ENCODE data around the gene COX5A. TPM values are rescaled to one million over a fixed set of nuclear protein-coding genes. Genes with fewer than 3 reads are reported as not detected.

COX5A gene
- total and polyA plus RNA-seq, 2 donors from 2014 or later, result 150 to 701 TPM

GRCh38 chr15:74904190-74904805 lies 33.6 kb downstream of the COX5A start:
- Histone ChIP-seq H3K9me3 (ENCODE audit: control insufficient read depth in 2 of 3, insufficient read depth in 1 of 3, low read length in 3 of 3) (no peaks in the 10 kb centered on the region), H3K4me3 (ENCODE audit: low read length in 3 of 3) (no peak overlapping the region), H3K27me3 (ENCODE audit: control insufficient read depth, insufficient read depth, low read length) (no peaks in the 10 kb centered on the region), H3K4me1 (ENCODE audit: control insufficient read depth in 2 of 3, insufficient read depth in 2 of 3, low read depth in 1 of 3, low read length in 3 of 3) (peaks cover 3 to 23% (median 9%) of the 10 kb centered on the region in 3 donors), H3K27ac (ENCODE audit: low read depth in 2 of 2, low read length in 2 of 2) (no peak overlapping the region), H3K9ac (ENCODE audit: low read length in 3 of 3) (no peak overlapping the region), H3K36me3 (ENCODE audit: control insufficient read depth in 2 of 3, insufficient read depth in 3 of 3, low read length in 3 of 3) (peaks cover 3 to 33% (median 30%) of the 10 kb centered on the region in 3 donors)
- TF ChIP-seq CTCF (IDR thresholded peaks at IDR 0.05; ENCODE audit: borderline replicate concordance, extremely low read depth, insufficient read depth), result no peak
- no peak for FAIRE-seq
- DNase-seq, result no peak
- intact Hi-C loops (cut with DNase I), result no loop called here

GRCh38 chr15:74903676-74904075 lies 34.2 kb downstream of the COX5A start:
- intact Hi-C loops (cut with DNase I), result no loop called here
- H3K27me3 ChIP-seq (ENCODE audit: control insufficient read depth, insufficient read depth, low read length), result no peaks in the 10 kb centered on the region
- no peak overlapping the region for H3K9ac ChIP-seq (ENCODE audit: low read length in 3 of 3)
- no peak overlapping the region for H3K4me3 ChIP-seq (ENCODE audit: low read length in 3 of 3)
- peaks cover 3 to 33% (median 30%) of the 10 kb centered on the region in 3 donors for H3K36me3 ChIP-seq (ENCODE audit: control insufficient read depth in 2 of 3, insufficient read depth in 3 of 3, low read length in 3 of 3)
- no peak for FAIRE-seq
- peaks cover 3 to 23% (median 9%) of the 10 kb centered on the region in 3 donors for H3K4me1 ChIP-seq (ENCODE audit: control insufficient read depth in 2 of 3, insufficient read depth in 2 of 3, low read depth in 1 of 3, low read length in 3 of 3)
- no peak overlapping the region for H3K27ac ChIP-seq (ENCODE audit: low read depth in 2 of 2, low read length in 2 of 2)
- no peaks in the 10 kb centered on the region for H3K9me3 ChIP-seq (ENCODE audit: control insufficient read depth in 2 of 3, insufficient read depth in 1 of 3, low read length in 3 of 3)
- DNase-seq, result no peak
- TF ChIP-seq CTCF (IDR thresholded peaks at IDR 0.05; ENCODE audit: borderline replicate concordance, extremely low read depth, insufficient read depth), result no peak

GRCh38 chr15:74902295-74903075 lies 35.4 kb downstream of the COX5A start:
- FAIRE-seq (no peak), DNase-seq (no peak)
- Histone ChIP-seq H3K27ac (ENCODE audit: low read depth in 2 of 2, low read length in 2 of 2) (no peak overlapping the region), H3K9me3 (ENCODE audit: control insufficient read depth in 2 of 3, insufficient read depth in 1 of 3, low read length in 3 of 3) (no peaks in the 10 kb centered on the region), H3K27me3 (ENCODE audit: control insufficient read depth, insufficient read depth, low read length) (no peaks in the 10 kb centered on the region), H3K9ac (ENCODE audit: low read length in 3 of 3) (no peak overlapping the region), H3K4me1 (ENCODE audit: control insufficient read depth in 2 of 3, insufficient read depth in 2 of 3, low read depth in 1 of 3, low read length in 3 of 3) (peaks cover 3 to 22% (median 6%) of the 10 kb centered on the region in 3 donors), H3K4me3 (ENCODE audit: low read length in 3 of 3) (no peak overlapping the region), H3K36me3 (ENCODE audit: control insufficient read depth in 2 of 3, insufficient read depth in 3 of 3, low read length in 3 of 3) (peaks cover 3 to 33% (median 30%) of the 10 kb centered on the region in 3 donors)
- no peak for TF ChIP-seq CTCF (IDR thresholded peaks at IDR 0.05; ENCODE audit: borderline replicate concordance, extremely low read depth, insufficient read depth)
- intact Hi-C loops (cut with DNase I), result no loop called here
